HEK293T (cell line): ENCODE data around the gene METTL21A.

Experiments used
- CTCF ChIA-PET: fragments of 350-600 bp; formaldehyde crosslinking; extraction: SDS; loops from one replicate; lab custom pipeline; 2021; ENCODE audit warnings: antibody characterized with exemption, inconsistent platforms; lab: Yijun Ruan, JAX
- POLR2A ChIA-PET: fragments of 350-600 bp; formaldehyde crosslinking; extraction: SDS; loops from one replicate; lab custom pipeline; 2020; ENCODE audit warnings: antibody characterized with exemption, inconsistent platforms; lab: Yijun Ruan, JAX
- DNase-seq: peaks from one replicate; pipeline ENCODE4 v3.0.0; 2012; ENCODE audit warnings: mixed read lengths; ENCODE audit errors: extremely low spot score
- ARNT ChIP-seq: fragments of 450-650 bp; IDR thresholded peaks from 2 replicates; pipeline ENCODE4 v1.6.1; 2017; ENCODE audit warnings: mild to moderate bottlenecking
- BHLHE40 ChIP-seq: fragments of 450-650 bp; IDR thresholded peaks from 2 replicates; pipeline ENCODE4 v1.6.1; 2016; ENCODE audit warnings: mild to moderate bottlenecking, moderate library complexity, borderline replicate concordance
- CTBP1 ChIP-seq: fragments of 450-650 bp; IDR thresholded peaks from 2 replicates; pipeline ENCODE4 v1.6.1; 2016; ENCODE audit warnings: borderline replicate concordance
- ELF4 ChIP-seq: fragments of 450-650 bp; IDR thresholded peaks from 2 replicates; pipeline ENCODE4 v1.6.1; 2017; ENCODE audit warnings: antibody characterized with exemption
- FOXA1 ChIP-seq: fragments of 450-650 bp; IDR thresholded peaks from 2 replicates; pipeline ENCODE4 v1.6.1; 2016; ENCODE audit warnings: mild to moderate bottlenecking
- FOXK2 ChIP-seq: fragments of 450-650 bp; IDR thresholded peaks from 2 replicates; pipeline ENCODE4 v1.6.1; 2016; ENCODE audit warnings: mild to moderate bottlenecking
- FOXM1 ChIP-seq: fragments of 450-650 bp; IDR thresholded peaks from 2 replicates; pipeline ENCODE4 v1.6.1; 2017; ENCODE audit warnings: mild to moderate bottlenecking, borderline replicate concordance
- HDGF ChIP-seq: fragments of 450-650 bp; IDR thresholded peaks from 2 replicates; pipeline ENCODE4 v1.6.1; 2017; ENCODE audit warnings: antibody characterized with exemption, borderline replicate concordance
- L3MBTL2 ChIP-seq: fragments of 450-650 bp; conservative IDR thresholded peaks from 2 replicates; pipeline ENCODE4 v1.6.1; 2016; ENCODE audit warnings: mild to moderate bottlenecking
- LEF1 ChIP-seq: fragments of 450-650 bp; IDR thresholded peaks from 2 replicates; pipeline ENCODE4 v1.6.1; 2017; ENCODE audit warnings: mild to moderate bottlenecking, borderline replicate concordance
- NFRKB ChIP-seq: fragments of 450-650 bp; IDR thresholded peaks from 2 replicates; pipeline ENCODE4 v1.6.1; 2016; ENCODE audit warnings: mild to moderate bottlenecking, moderate library complexity
- PKNOX1 ChIP-seq: fragments of 450-650 bp; IDR thresholded peaks from 2 replicates; pipeline ENCODE4 v1.6.1; 2016
- SP1 ChIP-seq: fragments of 450-650 bp; IDR thresholded peaks from 2 replicates; pipeline ENCODE4 v1.6.1; 2017
- SUZ12 ChIP-seq: fragments of 450-650 bp; IDR thresholded peaks from 2 replicates; pipeline ENCODE4 v1.6.1; 2016; ENCODE audit warnings: mild to moderate bottlenecking
- TARDBP ChIP-seq: fragments of 450-650 bp; IDR thresholded peaks from 2 replicates; pipeline ENCODE4 v1.6.1; 2016
- ZNF384 ChIP-seq: fragments of 450-650 bp; IDR thresholded peaks from 2 replicates; pipeline ENCODE4 v1.6.1; 2016

METTL21A gene

GRCh38 chr2:207616185-207616584 lies 9.0 kb downstream of the METTL21A start:
- no peak for TF ChIP-seq FOXK2
- TF ChIP-seq ZNF384, result no peak
- no peak for TF ChIP-seq FOXM1
- ChIA-PET POLR2A (no interaction called here), CTCF (no interaction called here)
- DNase-seq, result no peak

- CTCF ChIA-PET, result no interaction called here
- DNase-seq, result no peak
- POLR2A ChIA-PET, result interaction anchor here (1.9 kb wide), 1 partner anchor 10 kb away, joined by 5 read pairs; the partner anchor contains the start of gene METTL21A
- 0 out of 2 replicates have a peak, but pooled peaks have one; percentile 27 for TF ChIP-seq PKNOX1
- TF ChIP-seq FOXA1, result no peak
These were observed 10.4 kb downstream of the METTL21A start for GRCh38 chr2:207614824-207615223.

- no peak for DNase-seq
- TF ChIP-seq NFRKB, result no peak
- no peak for TF ChIP-seq L3MBTL2
- TF ChIP-seq ELF4, result no peak
- TF ChIP-seq LEF1, result no peak
- no peak for TF ChIP-seq ZNF384
- TF ChIP-seq SUZ12, result no peak
- no peak for TF ChIP-seq BHLHE40
- TF ChIP-seq FOXA1, result no peak
- ChIA-PET POLR2A (no interaction called here), CTCF (no interaction called here)
These were observed 12.5 kb downstream of the METTL21A start for GRCh38 chr2:207612714-207613113.

GRCh38 chr2:207606829-207607228 lies 18.4 kb downstream of the METTL21A start:
- ChIA-PET POLR2A (no interaction called here), CTCF (no interaction called here)
- DNase-seq, result no peak
- TF ChIP-seq L3MBTL2, result no peak
- no peak for TF ChIP-seq BHLHE40
- no peak for TF ChIP-seq ELF4
- TF ChIP-seq FOXM1, result no peak
- TF ChIP-seq FOXK2, result no peak
- no peak for TF ChIP-seq ARNT
- no peak for TF ChIP-seq CTBP1
- TF ChIP-seq NFRKB, result no peak
- TF ChIP-seq SUZ12, result no peak
- no peak for TF ChIP-seq SP1
- TF ChIP-seq LEF1, result no peak
- TF ChIP-seq PKNOX1, result no peak
- no peak for TF ChIP-seq FOXA1
- TF ChIP-seq HDGF, result no peak

- CTCF ChIA-PET, result no interaction called here
- no peak for DNase-seq
- POLR2A ChIA-PET, result no interaction called here
- TF ChIP-seq ELF4, result no peak
- no peak for TF ChIP-seq PKNOX1
- no peak for TF ChIP-seq HDGF
- TF ChIP-seq FOXA1, result no peak
- TF ChIP-seq L3MBTL2, result no peak
- TF ChIP-seq SP1, result no peak
- no peak for TF ChIP-seq NFRKB
- no peak for TF ChIP-seq CTBP1
- no peak for TF ChIP-seq ZNF384
- no peak for TF ChIP-seq SUZ12
- TF ChIP-seq BHLHE40, result no peak
- no peak for TF ChIP-seq TARDBP
- TF ChIP-seq FOXM1, result no peak
- TF ChIP-seq FOXK2, result no peak
- TF ChIP-seq LEF1, result no peak
These were observed 18.8 kb downstream of the METTL21A start for GRCh38 chr2:207606399-207606798.

GRCh38 chr2:207603486-207603885 lies 21.7 kb downstream of the METTL21A start:
- ChIA-PET CTCF (no interaction called here), POLR2A (no interaction called here)
- no peak for DNase-seq
- no peak for TF ChIP-seq NFRKB
- TF ChIP-seq PKNOX1, result peak; percentile 20; the same call in 1 of the 2 replicates
- no peak for TF ChIP-seq LEF1

GRCh38 chr2:207601774-207602173 lies 23.4 kb downstream of the METTL21A start:
- TF ChIP-seq NFRKB (no peak), FOXK2 (no peak), ZNF384 (no peak), SUZ12 (no peak), FOXM1 (no peak), ARNT (no peak), SP1 (no peak), CTBP1 (no peak), HDGF (no peak), LEF1 (no peak), BHLHE40 (no peak), L3MBTL2 (no peak), ELF4 (no peak)
- ChIA-PET CTCF (no interaction called here), POLR2A (no interaction called here)
- DNase-seq, result no peak
